Head of caudate nucleus (tissue), 42 donors: ENCODE measurements around the gene PRDM2.
"Not testable (repeated sequence)": the region's sequence is repeated elsewhere in the genome, so short reads cannot be mapped to it uniquely, and the experiment has no call there.

Source experiments
- DNase-seq, 42 donors: peaks; one replicate each; pipeline versions ENCODE4 v3.0.0 to v3.0.0-alpha.2; 2020 to 2021; ENCODE audit warnings: mixed read lengths in 7 of 42
- intact Hi-C: fragments of 100-400 bp; cut with DNase I; formaldehyde crosslinking; loops from one replicate; pipeline ENCODE4 v1.15.0; 2022

Gene PRDM2, protein sequence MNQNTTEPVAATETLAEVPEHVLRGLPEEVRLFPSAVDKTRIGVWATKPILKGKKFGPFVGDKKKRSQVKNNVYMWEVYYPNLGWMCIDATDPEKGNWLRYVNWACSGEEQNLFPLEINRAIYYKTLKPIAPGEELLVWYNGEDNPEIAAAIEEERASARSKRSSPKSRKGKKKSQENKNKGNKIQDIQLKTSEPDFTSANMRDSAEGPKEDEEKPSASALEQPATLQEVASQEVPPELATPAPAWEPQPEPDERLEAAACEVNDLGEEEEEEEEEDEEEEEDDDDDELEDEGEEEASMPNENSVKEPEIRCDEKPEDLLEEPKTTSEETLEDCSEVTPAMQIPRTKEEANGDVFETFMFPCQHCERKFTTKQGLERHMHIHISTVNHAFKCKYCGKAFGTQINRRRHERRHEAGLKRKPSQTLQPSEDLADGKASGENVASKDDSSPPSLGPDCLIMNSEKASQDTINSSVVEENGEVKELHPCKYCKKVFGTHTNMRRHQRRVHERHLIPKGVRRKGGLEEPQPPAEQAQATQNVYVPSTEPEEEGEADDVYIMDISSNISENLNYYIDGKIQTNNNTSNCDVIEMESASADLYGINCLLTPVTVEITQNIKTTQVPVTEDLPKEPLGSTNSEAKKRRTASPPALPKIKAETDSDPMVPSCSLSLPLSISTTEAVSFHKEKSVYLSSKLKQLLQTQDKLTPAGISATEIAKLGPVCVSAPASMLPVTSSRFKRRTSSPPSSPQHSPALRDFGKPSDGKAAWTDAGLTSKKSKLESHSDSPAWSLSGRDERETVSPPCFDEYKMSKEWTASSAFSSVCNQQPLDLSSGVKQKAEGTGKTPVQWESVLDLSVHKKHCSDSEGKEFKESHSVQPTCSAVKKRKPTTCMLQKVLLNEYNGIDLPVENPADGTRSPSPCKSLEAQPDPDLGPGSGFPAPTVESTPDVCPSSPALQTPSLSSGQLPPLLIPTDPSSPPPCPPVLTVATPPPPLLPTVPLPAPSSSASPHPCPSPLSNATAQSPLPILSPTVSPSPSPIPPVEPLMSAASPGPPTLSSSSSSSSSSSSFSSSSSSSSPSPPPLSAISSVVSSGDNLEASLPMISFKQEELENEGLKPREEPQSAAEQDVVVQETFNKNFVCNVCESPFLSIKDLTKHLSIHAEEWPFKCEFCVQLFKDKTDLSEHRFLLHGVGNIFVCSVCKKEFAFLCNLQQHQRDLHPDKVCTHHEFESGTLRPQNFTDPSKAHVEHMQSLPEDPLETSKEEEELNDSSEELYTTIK (N-terminal part only)

DNA sequence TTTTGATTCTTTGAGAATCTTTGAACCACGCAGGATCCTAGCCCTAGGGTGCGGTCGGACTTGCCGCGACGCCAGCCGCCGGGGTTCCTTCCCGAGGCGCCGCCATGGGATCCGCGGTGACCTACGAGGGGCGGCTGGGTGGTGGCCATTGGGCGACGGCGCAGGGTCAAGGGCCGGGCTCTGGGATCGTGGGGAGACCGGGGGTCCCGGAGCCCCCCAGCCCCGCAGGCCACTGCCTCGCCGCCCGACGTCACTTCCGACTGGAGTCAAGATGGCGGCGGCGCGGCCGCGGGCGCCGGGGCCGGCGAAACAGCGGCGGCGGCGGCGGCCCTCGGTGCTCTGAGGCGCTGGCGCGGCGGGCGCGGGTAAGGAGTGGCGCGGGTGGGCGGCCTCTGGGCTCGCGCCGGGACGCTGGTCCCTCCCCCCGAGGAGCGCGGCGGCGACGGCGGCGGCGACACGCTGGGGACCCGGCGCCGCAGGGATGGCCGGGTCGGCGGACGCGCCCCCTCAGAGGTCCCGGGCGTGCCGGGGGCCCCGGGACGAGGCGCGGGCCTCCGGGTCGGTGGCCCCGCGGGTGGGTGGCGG, at the start of gene PRDM2:
PRDM2 (plus strand) TSS at position 253 of the 585 bp plus-strand sequence. CDS start 15,418 bp downstream, outside the sequence.
- intact Hi-C loops = loop anchor here (5.0 kb wide), 1 partner anchor 47 kb away; no protein-coding TSS in a partner anchor
- peak in 40 of 42 donors; percentile 7 to 77 (median 56) for DNase-seq

DNA sequence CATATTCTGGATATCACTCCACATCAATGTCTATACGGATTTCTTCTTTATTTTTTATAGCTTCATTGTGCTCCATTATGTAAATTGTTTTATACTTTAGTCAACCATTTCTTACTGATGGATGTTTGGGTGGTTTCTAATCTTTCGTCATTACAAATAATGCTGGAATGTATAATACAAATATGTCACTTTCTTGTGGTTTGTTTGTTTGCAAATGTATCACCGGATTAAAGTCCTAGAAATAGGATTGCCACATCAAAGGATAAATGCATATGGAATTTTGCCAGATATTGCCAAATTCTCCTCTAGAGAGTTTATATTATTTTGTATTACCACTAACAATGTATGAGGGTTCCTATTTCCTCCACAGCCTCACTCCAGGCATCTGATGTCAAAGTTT, 48.7 kb upstream of the PRDM2 start:
- no peak for DNase-seq
- intact Hi-C loops = no loop called here

DNA sequence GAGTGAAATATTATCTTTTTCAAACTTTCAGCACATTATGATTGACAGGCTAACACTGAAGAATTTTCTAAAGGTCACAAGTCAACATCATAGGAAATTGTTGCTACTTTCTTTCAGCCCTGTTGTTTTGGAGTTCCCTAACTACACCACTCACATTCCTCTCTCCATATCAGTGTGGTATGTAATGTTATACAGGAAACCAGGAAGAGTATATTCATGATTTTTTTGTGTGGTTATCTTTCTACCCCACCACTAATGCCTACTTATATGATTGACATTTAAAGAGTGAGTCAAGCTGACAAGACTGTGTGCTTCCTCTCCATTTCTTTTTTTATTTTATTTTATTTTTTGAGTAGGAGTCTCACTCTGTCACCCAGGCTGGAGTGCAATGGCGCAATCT, 47.8 kb upstream of the PRDM2 start:
- intact Hi-C loops = no loop called here
- no peak for DNase-seq

DNA sequence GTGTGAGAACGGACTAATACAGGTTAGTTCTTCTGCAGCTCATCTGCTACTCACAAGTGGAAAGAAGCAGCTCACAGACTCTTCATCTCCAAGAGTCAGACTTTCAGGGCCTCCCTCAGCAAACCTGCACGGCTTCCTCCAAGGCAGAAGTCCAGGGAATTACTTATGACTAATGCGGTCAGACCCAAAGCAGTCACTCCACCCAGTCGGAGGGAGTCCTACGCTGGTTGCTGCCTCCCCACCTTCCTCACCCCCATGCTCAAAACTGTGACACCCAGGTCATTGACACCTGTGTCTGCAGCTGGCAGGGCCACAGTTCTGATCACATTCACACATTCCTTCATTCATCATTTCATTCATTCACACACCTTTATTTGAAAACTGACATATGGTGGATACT, 38.4 kb upstream of the PRDM2 start:
- no peak for DNase-seq
- intact Hi-C loops = loop anchor here (10.0 kb wide), 1 partner anchor 143 kb away; no protein-coding TSS in a partner anchor

DNA sequence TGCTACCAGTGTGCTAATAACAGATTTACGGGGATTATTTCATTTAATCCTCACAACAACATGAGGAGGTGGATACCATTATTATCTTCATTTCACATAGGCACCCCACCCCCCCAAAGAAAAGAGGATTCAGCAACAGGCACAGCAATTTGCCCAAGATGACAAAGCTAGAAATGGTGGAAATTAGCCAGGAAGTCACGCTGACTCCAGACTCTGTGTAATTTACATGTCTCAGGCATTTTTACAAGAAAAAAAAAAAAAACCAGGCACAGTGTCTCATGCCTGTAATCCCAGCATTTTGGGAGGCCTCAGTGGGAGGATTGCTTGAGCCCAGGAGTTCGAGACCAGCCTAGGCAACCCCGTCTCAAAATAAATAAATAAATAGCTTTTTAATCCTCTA, 37.5 kb upstream of the PRDM2 start:
- intact Hi-C loops = loop anchor here (10.0 kb wide), 1 partner anchor 142 kb away; no protein-coding TSS in a partner anchor
- no peak for DNase-seq

DNA sequence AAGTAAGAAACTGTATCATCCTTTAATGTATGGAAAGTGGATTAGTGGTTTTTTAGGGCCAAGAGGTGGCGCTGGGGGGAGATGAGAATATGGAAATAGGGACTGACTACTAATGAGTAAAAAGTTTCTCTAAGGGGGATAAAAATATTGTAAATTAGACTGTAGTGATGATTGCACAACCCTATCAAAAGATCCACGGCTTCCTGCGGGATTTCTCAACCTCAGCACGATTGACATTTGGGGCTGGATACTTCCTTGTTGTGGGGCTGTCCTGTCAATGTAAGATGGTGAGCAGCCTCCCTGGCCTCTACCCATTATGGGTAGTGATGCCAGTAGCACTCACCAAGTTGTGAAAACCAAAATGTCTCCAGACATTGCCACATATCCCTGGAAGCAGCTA, 36.0 kb upstream of the PRDM2 start:
- intact Hi-C loops = loop anchor here (10.0 kb wide), 1 partner anchor 141 kb away; no protein-coding TSS in a partner anchor
- no peak for DNase-seq

DNA sequence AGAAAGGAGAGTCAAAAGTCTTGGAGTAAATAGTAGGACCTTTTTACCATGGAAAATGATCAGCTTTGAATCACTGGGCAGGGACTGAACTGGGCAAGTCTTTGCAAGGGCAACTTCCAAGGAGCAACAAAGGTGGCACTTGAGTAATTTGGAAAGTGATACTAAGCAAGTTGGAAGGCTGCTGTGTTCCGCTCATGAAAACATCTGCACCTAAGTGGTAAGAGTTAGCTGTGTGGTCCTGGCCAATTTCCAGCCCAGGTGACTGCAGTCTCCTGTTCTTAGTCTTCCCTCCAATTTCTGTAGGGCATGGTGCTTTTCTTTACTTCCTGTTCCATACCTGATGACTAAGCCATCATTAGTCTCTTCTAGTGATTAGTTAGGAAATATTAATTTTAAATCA, 35.5 kb upstream of the PRDM2 start:
- intact Hi-C loops = loop anchor here (10.0 kb wide), 1 partner anchor 140 kb away; no protein-coding TSS in a partner anchor
- DNase-seq = no peak

DNA sequence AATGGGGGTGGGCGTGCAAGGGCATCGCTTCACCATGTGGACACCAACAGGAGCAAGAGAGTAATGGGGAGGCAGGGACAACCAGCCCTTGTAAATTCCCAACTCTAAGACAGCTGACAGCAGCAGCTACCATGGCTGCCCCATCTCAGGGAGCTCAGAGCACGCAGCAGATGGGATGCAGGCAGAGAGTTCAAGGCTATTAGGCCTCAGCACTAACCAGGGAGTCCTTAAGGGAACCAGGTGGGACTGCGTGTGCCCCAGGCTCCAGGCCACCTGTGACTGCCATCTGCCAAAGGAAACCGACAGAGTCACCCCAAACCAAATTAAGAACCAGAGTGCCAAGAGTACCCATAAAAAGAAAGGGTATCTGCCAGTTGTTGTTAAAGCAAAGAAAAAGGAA, 33.7 kb upstream of the PRDM2 start:
- intact Hi-C loops = loop anchor here (2.0 to 10.0 kb wide), 2 partner anchors 138 to 294 kb away; no protein-coding TSS in a partner anchor
- DNase-seq = no peak

DNA sequence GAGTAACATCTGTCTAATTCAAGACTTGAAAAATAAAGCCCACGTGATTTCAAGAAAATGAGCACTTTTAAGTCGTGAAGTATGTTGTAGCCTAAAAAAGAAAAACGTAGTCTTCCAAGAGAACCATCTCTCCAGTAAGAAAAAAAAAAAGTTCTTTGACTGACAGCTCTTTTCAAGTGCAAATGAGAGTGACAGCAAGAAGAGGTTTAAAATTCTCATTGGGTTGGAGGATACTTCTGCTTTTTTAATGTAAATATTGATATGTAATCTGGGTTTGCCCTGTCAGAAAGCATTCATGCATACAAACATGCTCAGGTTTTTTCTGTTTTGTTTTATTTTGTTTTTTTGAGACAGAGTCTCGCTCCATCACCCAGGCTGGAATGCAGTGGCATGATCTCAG, 32.3 kb upstream of the PRDM2 start:
- no peak for DNase-seq

DNA sequence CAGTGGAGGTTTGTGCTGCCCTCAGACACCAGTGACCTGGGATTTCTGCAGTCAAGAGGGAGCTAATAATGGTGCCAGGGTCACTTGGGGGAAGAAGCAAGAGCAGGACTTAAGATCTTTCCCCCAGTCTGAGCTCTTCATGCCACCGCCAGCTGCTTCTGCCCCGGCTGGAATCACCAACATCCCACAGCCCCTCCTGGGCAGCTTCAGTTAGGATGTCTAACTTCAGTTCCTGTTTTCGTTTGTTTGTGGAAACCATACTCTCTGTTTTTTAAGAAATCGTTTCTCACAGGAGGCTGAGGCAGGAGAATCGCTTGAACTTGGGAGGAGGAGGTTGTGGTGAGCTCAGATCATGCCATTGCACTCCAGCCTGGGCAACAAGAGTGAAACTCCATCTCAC, 25.6 kb upstream of the PRDM2 start:
- intact Hi-C loops = no loop called here
- no peak for DNase-seq

More for the DNA sequence above, 32.3 kb upstream of the PRDM2 start:
- intact Hi-C loops = loop anchor here (2.0 to 10.0 kb wide), 2 partner anchors 137 to 293 kb away; no protein-coding TSS in a partner anchor

DNA sequence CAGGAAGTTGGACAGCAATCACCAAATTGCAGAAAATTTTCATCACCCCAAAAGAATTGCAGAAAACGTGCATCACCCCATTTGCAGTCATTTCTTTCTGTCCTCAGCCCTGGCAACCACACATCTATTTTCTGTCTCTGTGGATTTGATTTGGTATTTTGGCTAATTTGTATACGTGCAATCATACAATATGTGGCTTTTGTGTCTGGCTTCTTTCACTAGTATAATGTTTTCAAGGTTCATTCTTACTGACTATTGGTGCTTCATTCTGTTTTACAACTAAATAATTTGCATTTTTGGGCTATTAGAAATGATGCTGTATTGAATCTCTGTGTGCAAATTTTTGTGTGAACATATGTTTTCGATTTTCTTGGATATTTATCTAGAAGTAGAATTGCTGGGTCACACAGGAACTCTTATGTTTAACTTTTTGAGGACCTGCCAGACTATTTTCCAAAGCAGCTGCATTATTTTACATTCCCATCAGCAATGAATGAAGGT, 24.8 kb upstream of the PRDM2 start:
- DNase-seq = no peak
- intact Hi-C loops = no loop called here

DNA sequence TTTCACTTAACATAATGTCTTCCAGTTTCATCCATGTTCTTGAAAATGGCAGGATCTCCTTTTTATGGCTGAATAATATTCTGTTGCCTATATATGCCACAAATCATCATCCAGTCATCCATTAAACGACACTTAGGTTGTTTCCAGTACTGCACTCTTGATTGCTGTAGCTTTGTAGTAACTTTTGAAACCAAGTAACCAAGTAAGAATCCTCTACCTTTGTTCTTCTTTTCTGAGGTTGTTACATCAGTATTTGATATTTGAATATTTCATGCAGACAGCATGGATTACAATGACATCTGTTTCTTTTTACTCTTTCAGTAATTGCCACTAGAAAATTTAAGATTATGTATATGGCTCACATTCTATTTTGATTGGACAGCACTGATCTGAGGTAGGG, 22.1 kb upstream of the PRDM2 start:
- no peak for DNase-seq
- intact Hi-C loops = no loop called here

DNA sequence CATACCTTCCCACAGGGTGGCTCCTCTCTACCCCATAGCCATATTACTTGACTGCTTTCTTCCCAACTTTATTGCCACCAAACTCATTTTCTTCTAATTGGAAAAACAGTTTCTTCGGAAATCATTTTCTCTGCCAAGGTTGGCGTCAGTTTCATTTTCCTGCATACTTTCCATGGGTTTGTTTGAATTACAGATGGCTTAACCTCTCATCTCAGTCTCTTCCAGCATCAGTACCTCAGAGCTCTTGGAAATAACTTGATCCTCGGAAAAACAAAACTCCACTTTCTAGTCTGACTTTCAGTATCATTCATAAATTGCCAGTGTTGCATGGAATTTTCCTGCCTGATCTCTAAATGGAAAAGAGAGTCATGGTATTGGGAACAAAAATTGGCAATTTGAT, 20.3 kb upstream of the PRDM2 start:
- intact Hi-C loops = no loop called here
- DNase-seq = no peak

DNA sequence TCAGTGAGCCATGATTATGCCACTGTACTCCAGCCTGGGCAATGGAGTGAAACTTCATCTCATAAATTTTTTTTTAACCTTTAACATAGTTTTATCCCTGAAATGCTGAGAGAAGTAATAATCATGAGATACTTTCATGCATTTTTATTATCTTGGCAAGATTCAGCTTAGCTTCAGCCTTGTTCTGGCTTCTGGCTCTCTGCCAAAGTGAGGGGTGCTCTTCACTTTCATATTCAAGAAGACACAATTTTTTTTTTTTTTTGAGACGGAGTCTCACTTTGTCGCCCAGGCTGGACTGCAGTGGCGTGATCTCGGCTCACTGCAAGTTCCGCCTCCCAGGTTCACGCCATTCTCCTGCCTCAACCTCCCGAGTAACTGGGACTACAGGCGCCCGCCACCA, 19.4 kb upstream of the PRDM2 start:
- DNase-seq = not testable (repeated sequence)

DNA sequence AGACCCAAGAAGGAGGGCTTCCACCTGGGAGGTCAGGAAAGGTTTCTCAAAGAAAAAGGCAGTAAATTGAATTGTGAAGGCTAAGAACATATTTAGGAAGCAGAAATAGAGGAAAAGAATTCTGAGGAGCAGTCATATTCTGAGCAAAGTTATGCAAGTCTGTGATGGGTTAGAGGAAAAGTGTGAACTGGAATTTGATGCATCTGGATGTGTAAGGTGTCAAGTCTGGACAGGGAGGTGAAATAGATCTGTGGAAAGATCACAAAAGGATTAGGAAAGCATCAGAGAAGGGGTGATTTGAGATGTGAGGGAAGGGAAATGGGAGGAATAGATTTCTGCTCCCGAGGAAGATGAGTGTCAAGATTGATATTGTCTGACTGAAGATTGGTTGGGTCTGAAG, 18.1 kb upstream of the PRDM2 start:
- DNase-seq = no peak
- intact Hi-C loops = no loop called here

More for the DNA sequence above, 19.4 kb upstream of the PRDM2 start:
- intact Hi-C loops = not testable (repeated sequence)

DNA sequence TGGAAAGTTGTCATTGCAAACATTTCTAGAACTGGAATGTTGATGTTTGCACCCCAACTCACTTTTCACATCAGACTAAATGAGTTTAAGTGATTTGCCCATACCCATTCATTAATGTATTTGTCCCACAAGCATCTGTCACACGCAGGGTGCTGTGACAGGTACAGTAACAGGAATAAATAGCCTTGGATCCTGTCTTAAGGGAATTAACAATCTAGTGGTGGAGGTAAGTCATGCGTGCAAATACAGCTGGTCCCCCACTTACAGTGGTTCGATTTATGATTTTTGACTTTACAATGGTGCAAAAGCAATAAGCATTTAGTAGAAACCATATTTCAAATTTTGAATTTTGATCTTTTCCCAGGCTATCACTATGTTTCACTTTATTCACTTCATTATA, 17.5 kb upstream of the PRDM2 start:
- no peak for DNase-seq
- intact Hi-C loops = no loop called here

DNA sequence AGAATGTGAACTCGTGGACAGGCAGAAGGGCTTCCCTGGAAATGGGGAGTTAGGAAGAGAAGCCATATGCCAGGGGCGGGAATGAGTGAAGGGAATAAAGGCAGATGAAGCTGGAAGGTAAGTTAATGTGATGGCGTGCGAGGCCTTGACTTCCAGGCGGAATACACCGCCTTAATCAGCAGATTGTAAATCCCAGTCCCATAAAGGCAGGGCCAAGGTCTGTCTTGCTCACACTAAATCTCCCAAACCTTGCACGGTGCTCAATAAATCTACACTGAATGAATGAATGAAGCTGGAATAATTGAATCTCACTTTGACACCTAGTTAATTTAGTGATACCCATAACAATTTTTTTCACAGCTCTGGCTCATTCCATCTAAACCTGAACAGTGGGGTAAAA, 16.8 kb upstream of the PRDM2 start:
- no peak for DNase-seq
- intact Hi-C loops = no loop called here

DNA sequence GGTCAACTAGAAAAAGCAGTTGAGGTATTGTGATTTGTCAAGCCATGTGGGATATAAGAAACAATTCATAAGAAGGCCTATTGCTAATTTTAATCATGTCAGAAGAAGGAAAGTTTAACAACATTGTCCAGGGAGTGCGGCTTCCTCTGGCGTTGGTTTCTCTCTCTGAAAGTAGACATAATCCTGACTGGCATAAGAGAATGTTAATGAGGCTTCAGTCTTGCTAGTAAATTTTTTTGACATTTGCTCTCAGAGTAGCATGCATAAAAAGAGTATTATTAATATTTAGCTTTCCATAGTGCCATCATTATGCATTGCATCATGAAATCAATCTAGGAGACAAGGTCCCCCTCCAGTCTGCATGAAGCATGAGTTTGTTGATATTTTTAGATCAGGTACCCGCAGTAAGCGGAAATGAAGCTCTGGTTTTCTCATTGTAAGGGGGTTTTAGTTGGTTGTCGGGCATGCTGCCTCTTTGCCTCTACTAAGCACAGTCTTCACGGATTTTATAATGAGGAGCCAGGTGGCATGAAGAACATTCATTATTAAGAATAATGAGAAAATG, 12.8 kb upstream of the PRDM2 start:
- intact Hi-C loops = no loop called here
- DNase-seq = no peak
